PC-3 (cell line): ENCODE data around the gene FRMD4B. TPM values are rescaled to one million over a fixed set of nuclear protein-coding genes. Genes with fewer than 3 reads are reported as not detected.
A peak's percentile ranks its signal among the peaks of the same experiment; 100 is the strongest.
"Not testable (repeated sequence)": the region's sequence is repeated elsewhere in the genome, so short reads cannot be mapped to it uniquely, and the experiment has no call there.

ENCODE experiments used
- ATAC-seq: fragments of 200-7000 bp; cut with Tn5 transposase; 2 replicates; pipeline ENCODE4 v1.9.1; 2020; ENCODE audit warnings: mild to moderate bottlenecking, moderate library complexity
- BruUV-seq: library from RNA; stranded (reverse); fragments of 400-500 nt; replicated peaks from 2 replicates; lab custom pipeline; 2021; lab: Mats Ljungman, UMichigan
- CTCF ChIA-PET: fragments of 300-600 bp; sonication (Branson Sonifier 250); formaldehyde crosslinking; loops from one replicate; lab custom pipeline; 2022; ENCODE audit warnings: antibody characterized with exemption; lab: Charles Lee
- POLR2A ChIA-PET: fragments of 300-600 bp; sonication (Branson Sonifier 250); formaldehyde crosslinking; loops from one replicate; lab custom pipeline; 2022; ENCODE audit warnings: antibody characterized with exemption; ENCODE audit not compliant: unreplicated experiment; lab: Charles Lee
- DNase-seq: peaks from one replicate; pipeline ENCODE4 v3.0.0-alpha.2; 2015
- H2AFZ ChIP-seq: fragments of 300-600 bp; sonication (generic); 2 replicates; pipeline ENCODE4 v1.6.0; 2016; ENCODE audit warnings: antibody characterized with exemption, low read length
- H3F3A ChIP-seq: fragments of 300-600 bp; sonication (generic); one replicate; pipeline ENCODE4 v1.6.0; 2017; ENCODE audit warnings: antibody characterized with exemption, low read length, control low read depth, mild to moderate bottlenecking; ENCODE audit not compliant: unreplicated experiment
- H3K27ac ChIP-seq: fragments of 300-600 bp; sonication (generic); 2 replicates; pipeline ENCODE4 v1.5.1; 2016; ENCODE audit warnings: mild to moderate bottlenecking, low read length
- H3K27me3 ChIP-seq: fragments of 300-600 bp; sonication (generic); 2 replicates; pipeline ENCODE4 v1.6.1; 2016; ENCODE audit warnings: low read length, mixed read lengths
- H3K36me3 ChIP-seq: fragments of 300-600 bp; sonication (generic); 2 replicates; pipeline ENCODE4 v1.6.1; 2016; ENCODE audit warnings: low read depth, mixed run types, low read length, mixed read lengths
- H3K4me1 ChIP-seq: fragments of 300-600 bp; sonication (generic); 2 replicates; pipeline ENCODE4 v1.5.1; 2016; ENCODE audit warnings: low read length; ENCODE audit not compliant: insufficient read depth
- H3K4me2 ChIP-seq: fragments of 300-600 bp; sonication (generic); 2 replicates; pipeline ENCODE4 v1.6.0; 2016; ENCODE audit warnings: low read length
- H3K4me3 ChIP-seq: fragments of 300-600 bp; sonication (generic); 2 replicates; pipeline ENCODE4 v1.5.1; 2016; ENCODE audit warnings: mild to moderate bottlenecking, low read length, mixed read lengths
- H3K79me2 ChIP-seq: fragments of 300-600 bp; sonication (generic); 2 replicates; pipeline ENCODE4 v1.6.1; 2017; ENCODE audit warnings: low read length, mixed read lengths
- H3K9ac ChIP-seq: fragments of 300-600 bp; sonication (generic); 2 replicates; pipeline ENCODE4 v1.6.0; 2016; ENCODE audit warnings: mild to moderate bottlenecking, low read length
- H3K9me2 ChIP-seq: fragments of 300-600 bp; sonication (generic); replicated peaks from 2 replicates; pipeline ENCODE4 v1.6.1; 2016; ENCODE audit warnings: mixed run types, low read length, mixed read lengths
- H3K9me3 ChIP-seq: fragments of 300-600 bp; sonication (generic); 2 replicates; pipeline ENCODE4 v1.6.1; 2016; ENCODE audit warnings: low read length, mixed read lengths
- H4K20me1 ChIP-seq: fragments of 300-600 bp; sonication (generic); 2 replicates; pipeline ENCODE4 v1.6.1; 2016; ENCODE audit warnings: low read length, mixed read lengths
- CTCF ChIP-seq: fragments of 300-600 bp; sonication (generic); conservative IDR thresholded peaks from 2 replicates; pipeline ENCODE4 v1.5.1; 2017; ENCODE audit warnings: antibody characterized with exemption, low read depth, mild to moderate bottlenecking, low read length
- EZH2 ChIP-seq: fragments of 300-600 bp; sonication (generic); IDR thresholded peaks from one replicate; pipeline ENCODE4 v1.6.1; 2017; ENCODE audit warnings: antibody characterized with exemption, mild to moderate bottlenecking, low read length; ENCODE audit not compliant: unreplicated experiment
- EZH2phosphoT487 ChIP-seq: fragments of 300-600 bp; sonication (generic); IDR thresholded peaks from 2 replicates; pipeline ENCODE4 v1.6.1; 2018; ENCODE audit warnings: mild to moderate bottlenecking, antibody characterized with exemption, low read length, borderline replicate concordance
- intact Hi-C: fragments of 100-400 bp; cut with micrococcal nuclease; formaldehyde crosslinking; loops from 2 replicates; pipeline ENCODE4 v1.9.0; 2023
- total RNA-seq: library from RNA; depleted of rRNA; stranded (reverse); fragments of >200 nt; gene quantifications from 2 replicates; pipeline ENCODE4 v1.2.3, GENCODE V29; 2014

Gene FRMD4B
- total RNA-seq, 1 experiment from 2014 or later = 5.7 TPM

DNA sequence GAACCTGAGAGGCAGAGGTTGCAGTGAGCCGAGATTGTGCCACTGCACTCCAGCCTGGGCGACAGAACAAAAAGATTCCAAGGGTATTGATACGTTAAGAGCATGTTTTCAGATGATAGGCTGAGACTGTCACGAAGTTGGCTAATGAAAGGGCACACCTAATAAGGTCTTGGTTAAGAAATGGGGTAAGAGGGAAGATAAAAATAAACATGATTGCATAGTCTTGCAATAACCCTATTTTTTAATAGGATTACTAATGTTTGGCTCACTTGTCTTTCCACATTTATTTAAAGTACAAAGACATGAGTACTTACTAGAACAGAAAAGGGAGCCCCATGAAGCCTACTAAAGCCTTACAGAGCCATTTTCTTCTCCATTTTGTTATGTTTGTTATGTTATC is 109.0 kb downstream of the FRMD4B start:
- no peak overlapping the region for H3K4me2 ChIP-seq
- H3K27me3 ChIP-seq = no peaks in the 10 kb centered on the region
- intact Hi-C loops = no loop called here
- H3K27ac ChIP-seq = no peak overlapping the region
- no peaks in the 10 kb centered on the region for H3K36me3 ChIP-seq
- DNase-seq (peak; percentile 40), ATAC-seq (peak; percentile 54)
- H3K79me2 ChIP-seq = no peaks in the 10 kb centered on the region
- POLR2A ChIA-PET = no interaction called here
- no peaks in the 10 kb centered on the region for H3K9me3 ChIP-seq
- H4K20me1 ChIP-seq = no peaks in the 10 kb centered on the region
- TF ChIP-seq CTCF (no peak), EZH2phosphoT487 (no peak), EZH2 (no peak)
- no peak overlapping the region for H2AFZ ChIP-seq
- no peak overlapping the region for H3K9ac ChIP-seq
- no peaks in the 10 kb centered on the region for H3K9me2 ChIP-seq
- no peaks in the 10 kb centered on the region for H3K4me1 ChIP-seq
- H3F3A ChIP-seq = no peaks in the 10 kb centered on the region
- H3K4me3 ChIP-seq = no peak overlapping the region
- no TSS peak for BruUV-seq
- CTCF ChIA-PET = no interaction called here

- DNase-seq, H3K9me3 ChIP-seq, H3K27ac ChIP-seq, H3K9ac ChIP-seq, H2AFZ ChIP-seq, H3K79me2 ChIP-seq, POLR2A ChIA-PET, H3F3A ChIP-seq, H3K4me2 ChIP-seq, H3K27me3 ChIP-seq, H3K9me2 ChIP-seq, CTCF ChIA-PET, BruUV-seq, H3K4me3 ChIP-seq, intact Hi-C loops, H4K20me1 ChIP-seq, H3K36me3 ChIP-seq, ATAC-seq, H3K4me1 ChIP-seq: not testable (repeated sequence)
These were observed 109.7 kb downstream of the FRMD4B start for GRCh38 chr3:69276191-69276590.

DNA sequence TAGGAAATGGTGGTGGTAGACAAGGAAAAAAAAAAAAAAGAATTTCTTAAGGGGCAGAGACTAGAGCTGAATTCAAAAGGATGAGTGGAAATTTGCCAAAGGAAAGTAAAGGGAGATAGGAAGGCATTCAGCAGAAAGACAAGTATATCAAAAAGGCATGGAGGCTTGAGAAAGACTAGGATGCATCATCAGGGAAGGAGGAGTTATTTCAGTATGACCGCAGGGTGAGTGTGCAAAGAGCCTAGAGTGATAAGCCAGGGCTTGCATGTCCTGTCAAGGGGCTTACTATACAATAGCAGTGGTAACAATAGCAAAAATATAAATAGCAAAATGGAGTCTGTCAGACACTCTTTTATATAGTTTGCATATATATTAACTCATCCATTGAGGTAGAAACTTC is 112.0 kb downstream of the FRMD4B start:
- Histone ChIP-seq H3K4me2 (no peak overlapping the region), H3K79me2 (no peaks in the 10 kb centered on the region), H3F3A (no peaks in the 10 kb centered on the region), H3K9ac (no peak overlapping the region), H3K4me3 (no peak overlapping the region), H3K9me2 (no peaks in the 10 kb centered on the region), H3K27me3 (no peaks in the 10 kb centered on the region), H4K20me1 (no peaks in the 10 kb centered on the region), H3K9me3 (no peaks in the 10 kb centered on the region), H3K27ac (no peak overlapping the region), H3K4me1 (no peaks in the 10 kb centered on the region), H2AFZ (no peak overlapping the region), H3K36me3 (no peaks in the 10 kb centered on the region)
- ATAC-seq = no peak
- no TSS peak for BruUV-seq
- ChIA-PET CTCF (no interaction called here), POLR2A (no interaction called here)
- no peak for DNase-seq
- intact Hi-C loops = no loop called here
- TF ChIP-seq EZH2 (no peak), EZH2phosphoT487 (no peak), CTCF (no peak)
